Measurements from ENCODE around the gene TTC23. TPM values are rescaled to one million over a fixed set of nuclear protein-coding genes. Genes with fewer than 3 reads are reported as not detected.

Gene TTC23
- total RNA-seq, 1 donor from 2014 or later, result 7.8 TPM

DNA sequence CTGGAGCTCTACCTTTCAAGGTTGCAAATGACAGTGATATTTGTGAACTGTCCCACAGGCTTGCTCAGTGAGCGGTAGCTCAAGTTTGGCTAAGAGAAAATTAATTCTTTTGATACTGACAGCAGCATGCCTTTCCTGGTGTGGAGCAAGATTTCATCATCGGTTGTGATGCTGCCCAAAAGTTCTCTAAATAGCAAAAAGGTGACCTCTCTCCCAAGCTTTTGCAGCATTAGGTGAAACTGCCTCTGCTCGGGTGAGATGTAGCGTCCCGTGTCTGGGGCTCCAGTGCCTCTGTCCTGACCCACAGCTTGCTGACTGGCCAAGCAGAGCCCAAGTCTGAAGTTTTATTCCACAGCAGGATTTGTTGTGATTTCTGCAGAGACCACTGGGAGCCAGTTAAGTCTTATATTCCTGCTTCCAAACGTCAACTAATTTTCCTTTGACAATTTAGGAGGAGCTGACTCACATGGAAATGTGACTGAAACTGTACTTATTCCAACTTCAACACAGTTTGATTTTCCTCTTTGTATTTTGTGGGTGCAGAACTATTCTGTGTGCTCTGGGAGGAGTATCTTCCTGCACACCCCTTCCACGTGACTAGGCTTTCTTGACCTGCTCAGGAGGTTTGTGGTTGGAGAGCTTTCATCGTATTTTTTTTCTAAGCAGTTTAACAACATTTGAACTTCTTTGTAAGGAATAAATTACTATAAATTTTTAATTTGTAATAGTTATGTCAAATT, 138.6 kb downstream of the TTC23 start:
- Mint-ChIP-seq H3K4me1 (ENCODE audit: low read depth, unreplicated experiment) (peaks cover 3% of the 10 kb centered on the region), H3K4me3 (ENCODE audit: unreplicated experiment) (no peak overlapping the region), H3K27me3 (ENCODE audit: unreplicated experiment) (peaks cover 10% of the 10 kb centered on the region), H3K9me3 (ENCODE audit: unreplicated experiment) (no peaks in the 10 kb centered on the region), H3K27ac (ENCODE audit: unreplicated experiment) (no peak overlapping the region), H3K36me3 (ENCODE audit: unreplicated experiment) (no peaks in the 10 kb centered on the region)
- DNase-seq, result no peak
- TF ChIP-seq, protein P1, sequence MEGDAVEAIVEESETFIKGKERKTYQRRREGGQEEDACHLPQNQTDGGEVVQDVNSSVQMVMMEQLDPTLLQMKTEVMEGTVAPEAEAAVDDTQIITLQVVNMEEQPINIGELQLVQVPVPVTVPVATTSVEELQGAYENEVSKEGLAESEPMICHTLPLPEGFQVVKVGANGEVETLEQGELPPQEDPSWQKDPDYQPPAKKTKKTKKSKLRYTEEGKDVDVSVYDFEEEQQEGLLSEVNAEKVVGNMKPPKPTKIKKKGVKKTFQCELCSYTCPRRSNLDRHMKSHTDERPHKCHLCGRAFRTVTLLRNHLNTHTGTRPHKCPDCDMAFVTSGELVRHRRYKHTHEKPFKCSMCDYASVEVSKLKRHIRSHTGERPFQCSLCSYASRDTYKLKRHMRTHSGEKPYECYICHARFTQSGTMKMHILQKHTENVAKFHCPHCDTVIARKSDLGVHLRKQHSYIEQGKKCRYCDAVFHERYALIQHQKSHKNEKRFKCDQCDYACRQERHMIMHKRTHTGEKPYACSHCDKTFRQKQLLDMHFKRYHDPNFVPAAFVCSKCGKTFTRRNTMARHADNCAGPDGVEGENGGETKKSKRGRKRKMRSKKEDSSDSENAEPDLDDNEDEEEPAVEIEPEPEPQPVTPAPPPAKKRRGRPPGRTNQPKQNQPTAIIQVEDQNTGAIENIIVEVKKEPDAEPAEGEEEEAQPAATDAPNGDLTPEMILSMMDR (IDR thresholded peaks at IDR 0.05; ENCODE audit: partially characterized antibody, unreplicated experiment), result no peak

DNA sequence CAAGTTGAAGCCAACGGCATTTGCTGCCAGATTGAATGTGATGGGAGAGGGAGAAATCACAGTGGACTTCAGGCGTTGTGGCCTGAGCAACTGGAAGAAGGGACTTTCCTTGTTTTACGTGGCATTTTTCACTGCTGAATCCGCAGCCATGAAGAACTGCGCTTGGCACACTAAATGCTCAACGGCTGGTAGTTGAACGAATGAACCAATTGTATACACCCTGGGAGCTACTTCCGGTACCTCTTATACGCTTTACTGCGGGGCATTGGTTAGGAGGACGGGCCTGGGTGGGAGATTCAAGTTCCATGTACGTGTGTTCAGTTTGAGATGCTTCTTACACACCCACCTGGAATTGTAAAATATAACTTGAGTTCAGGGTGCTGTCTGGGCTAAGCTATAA, 139.3 kb downstream of the TTC23 start:
- Mint-ChIP-seq H3K36me3 (ENCODE audit: unreplicated experiment) (no peaks in the 10 kb centered on the region), H3K4me3 (ENCODE audit: unreplicated experiment) (no peak overlapping the region), H3K4me1 (ENCODE audit: low read depth, unreplicated experiment) (peaks cover 3% of the 10 kb centered on the region), H3K9me3 (ENCODE audit: unreplicated experiment) (no peaks in the 10 kb centered on the region), H3K27me3 (ENCODE audit: unreplicated experiment) (peaks cover 10% of the 10 kb centered on the region), H3K27ac (ENCODE audit: unreplicated experiment) (no peak overlapping the region)
- DNase-seq, result no peak
- TF ChIP-seq, protein P1 (IDR thresholded peaks at IDR 0.05; ENCODE audit: partially characterized antibody, unreplicated experiment), result no peak

DNA sequence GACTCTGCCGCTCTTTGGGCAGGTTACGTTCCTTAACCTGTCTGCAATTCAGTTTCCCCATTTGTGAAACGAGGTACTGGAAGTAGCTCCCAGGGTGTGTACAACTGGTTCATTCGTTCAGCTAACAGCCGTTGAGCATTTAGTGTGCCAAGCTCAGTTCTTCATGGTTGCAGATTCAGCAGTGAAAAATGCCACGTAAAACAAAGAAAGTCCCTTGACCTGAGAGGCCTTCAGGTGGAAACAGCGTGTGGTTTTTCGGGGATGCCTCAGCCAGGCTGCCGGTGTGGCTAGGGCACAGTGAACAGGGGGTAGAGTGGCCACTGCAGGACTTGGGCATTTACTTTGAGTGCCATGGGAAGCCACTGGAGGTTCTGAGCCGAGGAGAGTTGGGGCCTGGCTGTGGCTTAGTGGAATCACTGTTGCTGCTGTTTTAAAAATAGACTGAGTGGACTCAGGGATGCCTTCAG, 139.8 kb downstream of the TTC23 start:
- Mint-ChIP-seq H3K9me3 (ENCODE audit: unreplicated experiment) (no peaks in the 10 kb centered on the region), H3K27ac (ENCODE audit: unreplicated experiment) (no peak overlapping the region), H3K4me3 (ENCODE audit: unreplicated experiment) (no peak overlapping the region), H3K4me1 (ENCODE audit: low read depth, unreplicated experiment) (peaks cover 3% of the 10 kb centered on the region), H3K36me3 (ENCODE audit: unreplicated experiment) (no peaks in the 10 kb centered on the region), H3K27me3 (ENCODE audit: unreplicated experiment) (peaks cover 10% of the 10 kb centered on the region)
- TF ChIP-seq, protein P1 (IDR thresholded peaks at IDR 0.05; ENCODE audit: partially characterized antibody, unreplicated experiment), result no peak
- no peak for DNase-seq

DNA sequence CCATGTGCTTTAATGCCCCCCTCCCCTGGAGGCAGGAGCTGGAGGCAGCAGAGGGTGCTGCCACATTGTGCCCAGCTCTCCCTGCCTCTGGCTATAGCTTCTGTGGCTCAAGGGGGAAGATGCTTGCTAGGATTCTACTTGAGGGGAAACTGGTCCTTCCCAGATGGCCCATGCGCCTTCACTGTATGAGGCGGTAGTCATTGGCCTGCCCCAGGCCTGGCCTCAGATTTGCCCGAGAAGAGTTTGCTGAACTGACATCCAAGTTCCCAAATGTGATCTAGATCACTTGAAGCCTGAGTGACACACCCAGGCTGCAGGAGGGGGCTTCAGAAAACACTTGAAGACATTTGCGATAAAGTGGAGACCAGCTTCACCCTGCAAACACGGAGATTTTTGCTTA, 140.4 kb downstream of the TTC23 start:
- H3K4me1 Mint-ChIP-seq (ENCODE audit: low read depth, unreplicated experiment), result peaks cover 3% of the 10 kb centered on the region
- H3K9me3 Mint-ChIP-seq (ENCODE audit: unreplicated experiment), result no peaks in the 10 kb centered on the region
- no peak for DNase-seq
- no peaks in the 10 kb centered on the region for H3K36me3 Mint-ChIP-seq (ENCODE audit: unreplicated experiment)
- TF ChIP-seq, protein P1 (IDR thresholded peaks at IDR 0.05; ENCODE audit: partially characterized antibody, unreplicated experiment), result no peak
- no peak overlapping the region for H3K4me3 Mint-ChIP-seq (ENCODE audit: unreplicated experiment)
- peaks cover 10% of the 10 kb centered on the region for H3K27me3 Mint-ChIP-seq (ENCODE audit: unreplicated experiment)
- no peak overlapping the region for H3K27ac Mint-ChIP-seq (ENCODE audit: unreplicated experiment)
